KMS-11 (cell line): ENCODE data around the gene TNIP1.

Experiments used
- H2AFZ ChIP-seq: fragments of 200-600 bp; sonication (generic); 2 replicates; pipeline ENCODE4 v1.6.1; 2016; ENCODE audit warnings: antibody characterized with exemption, mixed run types, low read depth
- H3K27ac ChIP-seq: fragments of 200-600 bp; sonication (generic); 2 replicates; pipeline ENCODE4 v1.6.1; 2016; ENCODE audit warnings: mild to moderate bottlenecking, mixed run types
- H3K27me3 ChIP-seq: fragments of 200-600 bp; sonication (generic); 2 replicates; pipeline ENCODE4 v1.6.1; 2017; ENCODE audit warnings: mild to moderate bottlenecking, low read depth, mixed run types, moderate library complexity; ENCODE audit not compliant: insufficient read depth
- H3K36me3 ChIP-seq: fragments of 200-600 bp; sonication (generic); 2 replicates; pipeline ENCODE4 v1.6.1; 2017; ENCODE audit warnings: mild to moderate bottlenecking, mixed run types; ENCODE audit not compliant: insufficient read depth
- H3K4me1 ChIP-seq: fragments of 200-600 bp; sonication (generic); 2 replicates; pipeline ENCODE4 v1.6.1; 2016; ENCODE audit warnings: mild to moderate bottlenecking, low read depth, mixed run types; ENCODE audit not compliant: poor library complexity, severe bottlenecking
- H3K4me2 ChIP-seq: fragments of 200-600 bp; sonication (generic); 2 replicates; pipeline ENCODE4 v1.7.0; 2016; ENCODE audit warnings: mild to moderate bottlenecking, mixed run types
- H3K4me3 ChIP-seq: fragments of 200-600 bp; sonication (generic); IDR thresholded peaks from 2 replicates; pipeline ENCODE4 v1.6.1; 2017; ENCODE audit warnings: low read depth, low read length, mixed read lengths; ENCODE audit not compliant: insufficient read depth
- H3K79me2 ChIP-seq: fragments of 200-600 bp; sonication (generic); 2 replicates; pipeline ENCODE4 v1.6.1; 2016; ENCODE audit warnings: low read depth, mixed run types; ENCODE audit not compliant: insufficient read depth
- H3K9ac ChIP-seq: fragments of 200-600 bp; sonication (generic); 2 replicates; pipeline ENCODE4 v1.6.1; 2016; ENCODE audit warnings: mild to moderate bottlenecking, mixed run types
- H4K20me1 ChIP-seq: fragments of 200-600 bp; sonication (generic); 2 replicates; pipeline ENCODE4 v1.6.1; 2016; ENCODE audit warnings: mild to moderate bottlenecking, mixed run types; ENCODE audit not compliant: insufficient read depth
- TF ChIP-seq, protein P1 (sequence below): fragments of 200-600 bp; sonication (generic); conservative IDR thresholded peaks from 2 replicates; pipeline ENCODE4 v1.6.1; 2017; ENCODE audit warnings: low read depth, mild to moderate bottlenecking, antibody characterized with exemption, low read length, moderate library complexity, mixed read lengths

Gene TNIP1

DNA sequence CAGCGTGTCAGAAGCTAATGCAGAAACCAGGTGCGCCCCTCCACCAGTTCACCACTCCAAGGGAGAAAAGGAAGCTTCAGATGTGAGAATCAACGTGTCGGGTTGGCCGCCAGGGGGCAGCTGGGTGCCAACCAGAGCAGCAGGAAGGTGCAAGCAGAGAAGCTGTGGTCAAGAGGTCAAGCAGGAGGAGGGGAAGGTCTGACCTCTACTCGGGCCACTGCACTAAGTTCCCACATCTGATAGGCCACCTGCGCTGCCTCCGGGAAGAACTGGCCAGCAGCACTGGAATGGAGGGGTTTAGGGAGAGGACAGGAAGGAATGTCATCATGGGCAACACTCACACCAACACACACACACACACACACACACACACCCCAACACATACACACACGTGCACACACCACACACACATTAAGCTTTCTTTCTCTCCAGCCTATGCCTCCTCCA is 45.4 kb upstream of the TNIP1 start:
- TF ChIP-seq, protein P1, sequence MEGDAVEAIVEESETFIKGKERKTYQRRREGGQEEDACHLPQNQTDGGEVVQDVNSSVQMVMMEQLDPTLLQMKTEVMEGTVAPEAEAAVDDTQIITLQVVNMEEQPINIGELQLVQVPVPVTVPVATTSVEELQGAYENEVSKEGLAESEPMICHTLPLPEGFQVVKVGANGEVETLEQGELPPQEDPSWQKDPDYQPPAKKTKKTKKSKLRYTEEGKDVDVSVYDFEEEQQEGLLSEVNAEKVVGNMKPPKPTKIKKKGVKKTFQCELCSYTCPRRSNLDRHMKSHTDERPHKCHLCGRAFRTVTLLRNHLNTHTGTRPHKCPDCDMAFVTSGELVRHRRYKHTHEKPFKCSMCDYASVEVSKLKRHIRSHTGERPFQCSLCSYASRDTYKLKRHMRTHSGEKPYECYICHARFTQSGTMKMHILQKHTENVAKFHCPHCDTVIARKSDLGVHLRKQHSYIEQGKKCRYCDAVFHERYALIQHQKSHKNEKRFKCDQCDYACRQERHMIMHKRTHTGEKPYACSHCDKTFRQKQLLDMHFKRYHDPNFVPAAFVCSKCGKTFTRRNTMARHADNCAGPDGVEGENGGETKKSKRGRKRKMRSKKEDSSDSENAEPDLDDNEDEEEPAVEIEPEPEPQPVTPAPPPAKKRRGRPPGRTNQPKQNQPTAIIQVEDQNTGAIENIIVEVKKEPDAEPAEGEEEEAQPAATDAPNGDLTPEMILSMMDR = peak; percentile 83
- Histone ChIP-seq H3K27ac (no peak overlapping the region), H3K9ac (no peak overlapping the region), H3K79me2 (no peaks in the 10 kb centered on the region), H4K20me1 (no peaks in the 10 kb centered on the region), H3K4me1 (peaks cover 4% of the 10 kb centered on the region), H2AFZ (no peak overlapping the region), H3K4me2 (no peak overlapping the region), H3K36me3 (0 out of 2 replicates have a peak, but pooled peaks cover 4% of the 10 kb centered on the region), H3K4me3 (no peak overlapping the region), H3K27me3 (no peaks in the 10 kb centered on the region)

DNA sequence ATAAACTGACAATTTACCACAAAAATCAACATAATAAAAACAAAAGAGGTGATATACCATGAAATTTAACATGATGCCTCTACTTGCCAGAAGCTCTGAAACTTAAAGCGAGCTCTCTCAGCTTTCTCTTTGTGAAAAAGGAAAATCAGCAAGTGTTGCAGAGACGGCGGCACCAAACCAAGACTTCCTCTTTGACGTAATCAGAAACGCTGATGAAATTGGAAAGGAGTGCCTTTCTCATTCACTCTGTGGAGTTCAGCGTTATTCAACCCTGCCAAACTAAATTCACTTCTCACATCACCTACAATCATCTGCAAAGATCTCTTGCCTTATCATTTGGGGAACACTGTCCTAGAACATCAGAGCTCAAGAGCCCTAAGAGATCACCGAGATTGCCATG is 44.6 kb upstream of the TNIP1 start:
- H2AFZ ChIP-seq = no peak overlapping the region
- 0 out of 2 replicates have a peak, but pooled peaks cover 4% of the 10 kb centered on the region for H3K36me3 ChIP-seq
- H3K4me1 ChIP-seq = peaks cover 4% of the 10 kb centered on the region
- H3K79me2 ChIP-seq = no peaks in the 10 kb centered on the region
- no peak overlapping the region for H3K4me2 ChIP-seq
- TF ChIP-seq, protein P1 = no peak
- H3K27ac ChIP-seq = no peak overlapping the region
- H3K4me3 ChIP-seq = no peak overlapping the region
- H3K9ac ChIP-seq = no peak overlapping the region
- H3K27me3 ChIP-seq = no peaks in the 10 kb centered on the region
- no peaks in the 10 kb centered on the region for H4K20me1 ChIP-seq

DNA sequence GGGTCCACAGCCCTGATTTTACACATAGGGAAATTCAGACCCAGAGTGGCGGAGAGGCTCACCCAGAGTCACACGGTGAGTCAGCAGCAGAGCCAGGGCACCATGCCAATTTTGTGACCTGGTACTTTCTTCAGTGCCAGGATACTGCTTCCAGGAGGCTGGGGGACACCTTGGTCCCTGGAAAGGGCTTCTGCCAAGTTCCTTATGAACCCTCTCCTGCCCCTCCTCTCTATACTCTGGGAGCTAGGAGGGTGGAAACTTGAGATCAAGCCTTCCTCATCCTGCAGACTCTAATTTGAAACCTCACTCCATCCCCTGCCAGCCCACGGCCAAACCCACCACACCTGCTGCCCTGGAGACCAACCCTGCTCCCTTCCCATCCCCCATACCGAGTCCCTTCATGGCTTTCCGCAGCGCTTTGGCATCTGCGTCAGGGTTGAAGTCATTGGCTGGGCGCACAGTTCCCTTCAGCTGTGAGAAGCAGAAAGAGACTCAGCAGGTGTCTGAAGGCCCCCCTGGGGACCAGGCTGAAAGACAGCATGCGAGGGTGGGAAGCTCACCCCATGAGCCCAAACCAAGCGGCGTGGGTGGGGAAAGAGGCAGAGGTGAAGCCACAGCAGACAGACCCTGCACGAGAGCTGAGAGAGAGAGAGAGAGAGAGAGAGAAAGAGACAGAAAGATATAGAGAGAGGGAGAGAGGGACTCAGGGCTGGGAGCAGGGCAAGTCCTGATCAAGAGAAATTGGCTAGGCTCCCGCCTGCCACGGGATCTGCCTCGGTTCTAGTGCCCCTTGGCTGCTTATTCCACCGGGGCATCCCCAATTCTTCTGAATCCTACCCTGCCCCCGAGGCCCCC is 43.3 kb upstream of the TNIP1 start:
- Histone ChIP-seq H3K36me3 (0 out of 2 replicates have a peak, but pooled peaks cover 4% of the 10 kb centered on the region), H4K20me1 (no peaks in the 10 kb centered on the region), H2AFZ (no peak overlapping the region), H3K27me3 (no peaks in the 10 kb centered on the region), H3K4me2 (no peak overlapping the region), H3K4me3 (no peak overlapping the region), H3K27ac (no peak overlapping the region), H3K9ac (no peak overlapping the region), H3K4me1 (peaks cover 4% of the 10 kb centered on the region), H3K79me2 (no peaks in the 10 kb centered on the region)
- TF ChIP-seq, protein P1 = no peak

DNA sequence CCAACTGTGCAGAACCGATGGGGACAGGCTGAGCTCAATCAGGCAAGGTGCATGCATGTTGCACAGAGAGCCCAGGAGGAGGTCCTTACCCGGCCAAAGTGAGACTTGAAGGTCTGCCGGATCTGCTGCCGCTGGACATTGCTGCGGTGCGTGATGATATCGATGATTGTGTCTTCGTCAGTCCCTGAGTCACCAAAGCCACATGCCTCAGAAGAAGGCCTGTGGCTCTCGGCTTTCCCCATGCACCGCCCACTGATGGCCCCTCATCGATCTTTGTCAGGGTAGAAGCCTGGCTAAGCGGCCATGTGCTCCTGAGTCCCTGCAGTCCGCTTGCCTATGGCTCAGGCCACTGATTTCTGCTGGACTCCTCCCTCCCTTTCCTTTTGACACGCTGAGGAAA is 42.0 kb upstream of the TNIP1 start:
- H3K27me3 ChIP-seq = no peaks in the 10 kb centered on the region
- TF ChIP-seq, protein P1 = no peak
- peaks cover 4% of the 10 kb centered on the region for H3K4me1 ChIP-seq
- H4K20me1 ChIP-seq = no peaks in the 10 kb centered on the region
- H3K36me3 ChIP-seq = 0 out of 2 replicates have a peak, but pooled peaks cover 4% of the 10 kb centered on the region
- no peak overlapping the region for H3K9ac ChIP-seq
- no peaks in the 10 kb centered on the region for H3K79me2 ChIP-seq
- no peak overlapping the region for H2AFZ ChIP-seq
- no peak overlapping the region for H3K27ac ChIP-seq
- no peak overlapping the region for H3K4me2 ChIP-seq
- no peak overlapping the region for H3K4me3 ChIP-seq
